Measurements from ENCODE around the gene TBX3.

The TBX3 gene

GRCh38 chr12:114685869-114686268 lies 1.9 kb upstream of the TBX3 start:
- H3K4me3 ChIP-seq (ENCODE audit: low read length), result no peak overlapping the region
- H3K36me3 ChIP-seq (ENCODE audit: control insufficient read depth, insufficient read depth, low read length), result no peaks in the 10 kb centered on the region
- H3K27me3 ChIP-seq (ENCODE audit: control insufficient read depth, insufficient read depth, low read length), result peaks cover 27% of the 10 kb centered on the region
- H3K9ac ChIP-seq (ENCODE audit: low read length), result no peak overlapping the region
- H3K27ac ChIP-seq (ENCODE audit: low read depth, low read length), result no peak overlapping the region
- H3K4me1 ChIP-seq (ENCODE audit: control insufficient read depth, insufficient read depth, low read length), result no peaks in the 10 kb centered on the region

- Histone ChIP-seq H3K4me3 (ENCODE audit: low read length) (peak overlapping the region; percentile 79), H3K27me3 (ENCODE audit: control insufficient read depth, insufficient read depth, low read length) (peaks cover 25% of the 10 kb centered on the region), H3K36me3 (ENCODE audit: control insufficient read depth, insufficient read depth, low read length) (no peaks in the 10 kb centered on the region), H3K9ac (ENCODE audit: low read length) (no peak overlapping the region), H3K27ac (ENCODE audit: low read depth, low read length) (no peak overlapping the region), H3K4me1 (ENCODE audit: control insufficient read depth, insufficient read depth, low read length) (no peaks in the 10 kb centered on the region)
These were observed 1.4 kb upstream of the TBX3 start for GRCh38 chr12:114685320-114685781.

DNA sequence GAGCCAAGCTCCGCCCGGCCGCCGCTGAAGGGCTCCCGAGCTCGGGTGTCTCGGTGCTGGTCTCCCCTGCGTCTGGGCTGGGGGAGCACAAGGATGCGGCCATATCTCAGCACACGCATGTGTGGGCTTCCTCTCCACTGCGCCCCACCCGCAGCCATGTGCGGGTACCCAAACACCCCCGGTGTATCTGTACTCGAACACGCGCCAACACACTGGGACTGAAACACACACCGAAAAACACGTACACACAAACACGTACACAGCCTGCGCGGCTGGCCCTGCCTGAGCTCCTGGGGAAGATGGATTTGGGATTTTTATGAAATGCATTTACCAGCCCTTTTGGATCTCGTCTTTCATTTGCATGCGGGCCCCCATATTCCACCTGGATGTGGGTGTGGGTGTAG lies 897 bp upstream of the TBX3 start:
- H3K4me3 ChIP-seq (ENCODE audit: low read length), result peak overlapping the region; percentile 79
- peaks cover 25% of the 10 kb centered on the region for H3K27me3 ChIP-seq (ENCODE audit: control insufficient read depth, insufficient read depth, low read length)
- H3K9ac ChIP-seq (ENCODE audit: low read length), result no peak overlapping the region
- H3K36me3 ChIP-seq (ENCODE audit: control insufficient read depth, insufficient read depth, low read length), result no peaks in the 10 kb centered on the region
- peak overlapping the region; percentile 62 for H3K27ac ChIP-seq (ENCODE audit: low read depth, low read length)
- no peaks in the 10 kb centered on the region for H3K4me1 ChIP-seq (ENCODE audit: control insufficient read depth, insufficient read depth, low read length)

- H3K9ac ChIP-seq (ENCODE audit: low read length), result peak overlapping the region; percentile 25
- H3K36me3 ChIP-seq (ENCODE audit: control insufficient read depth, insufficient read depth, low read length), result no peaks in the 10 kb centered on the region
- no peaks in the 10 kb centered on the region for H3K4me1 ChIP-seq (ENCODE audit: control insufficient read depth, insufficient read depth, low read length)
- peak overlapping the region; percentile 79 for H3K4me3 ChIP-seq (ENCODE audit: low read length)
- peaks cover 20% of the 10 kb centered on the region for H3K27me3 ChIP-seq (ENCODE audit: control insufficient read depth, insufficient read depth, low read length)
- H3K27ac ChIP-seq (ENCODE audit: low read depth, low read length), result peak overlapping the region; percentile 62
These were observed 272 bp downstream of the TBX3 start for GRCh38 chr12:114683709-114684097.

- Histone ChIP-seq H3K9ac (ENCODE audit: low read length) (peak overlapping the region; percentile 25), H3K4me1 (ENCODE audit: control insufficient read depth, insufficient read depth, low read length) (no peaks in the 10 kb centered on the region), H3K27ac (ENCODE audit: low read depth, low read length) (peak overlapping the region; percentile 62), H3K27me3 (ENCODE audit: control insufficient read depth, insufficient read depth, low read length) (peaks cover 14% of the 10 kb centered on the region), H3K36me3 (ENCODE audit: control insufficient read depth, insufficient read depth, low read length) (no peaks in the 10 kb centered on the region), H3K4me3 (ENCODE audit: low read length) (peak overlapping the region; percentile 79)
These were observed 928 bp downstream of the TBX3 start for GRCh38 chr12:114682785-114683708.

- no peak overlapping the region for H3K27ac ChIP-seq (ENCODE audit: low read depth, low read length)
- no peak overlapping the region for H3K9ac ChIP-seq (ENCODE audit: low read length)
- no peaks in the 10 kb centered on the region for H3K36me3 ChIP-seq (ENCODE audit: control insufficient read depth, insufficient read depth, low read length)
These were observed 1.7 kb downstream of the TBX3 start for GRCh38 chr12:114682106-114682784.

DNA sequence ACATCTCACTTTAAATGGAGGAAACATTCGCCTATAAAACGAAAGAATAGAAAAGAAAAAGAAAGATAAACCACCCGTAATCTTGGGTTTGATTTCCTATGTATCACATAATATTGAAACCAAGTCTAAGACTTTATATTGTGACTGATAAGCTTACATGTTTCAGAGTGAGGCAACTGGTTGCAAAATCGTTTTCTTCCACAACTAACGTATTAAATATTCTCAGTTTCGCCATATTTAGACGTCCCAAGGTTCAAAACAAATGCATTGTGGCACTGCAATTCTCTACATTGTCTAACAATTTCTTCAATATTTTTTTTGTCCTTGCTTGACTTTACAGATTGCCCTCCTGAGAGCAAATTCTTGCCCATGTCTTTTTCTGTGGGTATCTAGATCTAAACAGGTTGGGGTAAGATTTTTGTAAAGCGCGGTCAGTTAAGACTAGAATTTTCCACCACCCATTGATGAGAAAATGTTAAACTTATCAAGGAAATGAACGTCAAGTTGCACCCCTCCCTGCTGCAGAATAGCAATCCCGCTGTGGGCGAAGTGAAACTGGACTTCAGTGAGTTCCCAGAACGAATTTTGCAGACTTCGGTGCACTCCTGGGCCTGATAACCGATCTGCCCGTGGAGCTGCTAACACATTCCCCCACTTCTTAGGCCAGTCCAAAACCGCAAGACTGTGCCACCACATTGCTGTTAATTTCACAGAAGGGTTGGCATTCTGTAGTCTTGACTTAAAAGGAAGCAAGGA lies 2.7 kb downstream of the TBX3 start:
- Histone ChIP-seq H3K36me3 (ENCODE audit: control insufficient read depth, insufficient read depth, low read length) (no peaks in the 10 kb centered on the region), H3K27ac (ENCODE audit: low read depth, low read length) (no peak overlapping the region), H3K4me3 (ENCODE audit: low read length) (peak overlapping the region; percentile 79), H3K4me1 (ENCODE audit: control insufficient read depth, insufficient read depth, low read length) (no peaks in the 10 kb centered on the region), H3K27me3 (ENCODE audit: control insufficient read depth, insufficient read depth, low read length) (peaks cover under 1% of the 10 kb centered on the region), H3K9ac (ENCODE audit: low read length) (no peak overlapping the region)

More at GRCh38 chr12:114682106-114682784, 1.7 kb downstream of the TBX3 start:
- Histone ChIP-seq H3K27me3 (ENCODE audit: control insufficient read depth, insufficient read depth, low read length) (peaks cover 9% of the 10 kb centered on the region), H3K4me1 (ENCODE audit: control insufficient read depth, insufficient read depth, low read length) (no peaks in the 10 kb centered on the region), H3K4me3 (ENCODE audit: low read length) (peak overlapping the region; percentile 79)

GRCh38 chr12:114680604-114681069 lies 3.3 kb downstream of the TBX3 start:
- Histone ChIP-seq H3K4me3 (ENCODE audit: low read length) (peak overlapping the region; percentile 16), H3K9ac (ENCODE audit: low read length) (no peak overlapping the region), H3K27me3 (ENCODE audit: control insufficient read depth, insufficient read depth, low read length) (no peaks in the 10 kb centered on the region), H3K36me3 (ENCODE audit: control insufficient read depth, insufficient read depth, low read length) (no peaks in the 10 kb centered on the region), H3K4me1 (ENCODE audit: control insufficient read depth, insufficient read depth, low read length) (no peaks in the 10 kb centered on the region), H3K27ac (ENCODE audit: low read depth, low read length) (no peak overlapping the region)

- H3K4me3 ChIP-seq (ENCODE audit: low read length), result no peak overlapping the region
- H3K27me3 ChIP-seq (ENCODE audit: control insufficient read depth, insufficient read depth, low read length), result no peaks in the 10 kb centered on the region
- H3K4me1 ChIP-seq (ENCODE audit: control insufficient read depth, insufficient read depth, low read length), result no peaks in the 10 kb centered on the region
- H3K9ac ChIP-seq (ENCODE audit: low read length), result no peak overlapping the region
- H3K27ac ChIP-seq (ENCODE audit: low read depth, low read length), result no peak overlapping the region
- H3K36me3 ChIP-seq (ENCODE audit: control insufficient read depth, insufficient read depth, low read length), result no peaks in the 10 kb centered on the region
These were observed 4.0 kb downstream of the TBX3 start for GRCh38 chr12:114679942-114680341.

DNA sequence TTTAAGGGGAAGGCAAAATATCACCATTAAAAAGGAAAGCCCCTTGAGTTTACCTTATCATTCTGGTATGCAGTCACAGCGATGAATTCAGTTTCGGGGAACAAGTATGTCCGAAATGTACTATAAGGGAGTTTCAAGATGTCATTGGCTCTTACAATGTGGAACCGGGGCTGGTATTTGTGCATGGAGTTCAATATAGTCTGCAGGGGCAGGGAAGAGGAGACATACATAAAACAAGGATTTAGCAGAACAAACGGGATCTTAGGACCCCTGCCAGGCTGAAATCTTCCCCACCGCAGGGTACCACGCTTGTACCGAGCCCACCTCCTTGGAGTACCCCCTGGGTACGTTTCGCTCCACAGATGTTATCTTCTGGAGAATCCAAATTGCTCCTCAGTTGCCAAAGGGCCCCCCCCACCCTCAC lies 4.5 kb downstream of the TBX3 start:
- Histone ChIP-seq H3K36me3 (ENCODE audit: control insufficient read depth, insufficient read depth, low read length) (no peaks in the 10 kb centered on the region), H3K4me1 (ENCODE audit: control insufficient read depth, insufficient read depth, low read length) (no peaks in the 10 kb centered on the region), H3K27ac (ENCODE audit: low read depth, low read length) (no peak overlapping the region), H3K27me3 (ENCODE audit: control insufficient read depth, insufficient read depth, low read length) (no peaks in the 10 kb centered on the region), H3K9ac (ENCODE audit: low read length) (no peak overlapping the region), H3K4me3 (ENCODE audit: low read length) (no peak overlapping the region)

GRCh38 chr12:114678718-114679117 lies 5.3 kb downstream of the TBX3 start:
- H3K4me1 ChIP-seq (ENCODE audit: control insufficient read depth, insufficient read depth, low read length), result no peaks in the 10 kb centered on the region
- no peaks in the 10 kb centered on the region for H3K36me3 ChIP-seq (ENCODE audit: control insufficient read depth, insufficient read depth, low read length)
- no peaks in the 10 kb centered on the region for H3K27me3 ChIP-seq (ENCODE audit: control insufficient read depth, insufficient read depth, low read length)
- no peak overlapping the region for H3K27ac ChIP-seq (ENCODE audit: low read depth, low read length)
- H3K4me3 ChIP-seq (ENCODE audit: low read length), result no peak overlapping the region
- no peak overlapping the region for H3K9ac ChIP-seq (ENCODE audit: low read length)

GRCh38 chr12:114678028-114678427 lies 5.9 kb downstream of the TBX3 start:
- no peak overlapping the region for H3K4me3 ChIP-seq (ENCODE audit: low read length)
- H3K9ac ChIP-seq (ENCODE audit: low read length), result no peak overlapping the region
- H3K27ac ChIP-seq (ENCODE audit: low read depth, low read length), result no peak overlapping the region
- H3K4me1 ChIP-seq (ENCODE audit: control insufficient read depth, insufficient read depth, low read length), result no peaks in the 10 kb centered on the region
- H3K27me3 ChIP-seq (ENCODE audit: control insufficient read depth, insufficient read depth, low read length), result peaks cover under 1% of the 10 kb centered on the region
- no peaks in the 10 kb centered on the region for H3K36me3 ChIP-seq (ENCODE audit: control insufficient read depth, insufficient read depth, low read length)

All from rectal smooth muscle tissue (tissue), 1 donor.